ENCODE data around the gene PCK1.

Gene PCK1

DNA sequence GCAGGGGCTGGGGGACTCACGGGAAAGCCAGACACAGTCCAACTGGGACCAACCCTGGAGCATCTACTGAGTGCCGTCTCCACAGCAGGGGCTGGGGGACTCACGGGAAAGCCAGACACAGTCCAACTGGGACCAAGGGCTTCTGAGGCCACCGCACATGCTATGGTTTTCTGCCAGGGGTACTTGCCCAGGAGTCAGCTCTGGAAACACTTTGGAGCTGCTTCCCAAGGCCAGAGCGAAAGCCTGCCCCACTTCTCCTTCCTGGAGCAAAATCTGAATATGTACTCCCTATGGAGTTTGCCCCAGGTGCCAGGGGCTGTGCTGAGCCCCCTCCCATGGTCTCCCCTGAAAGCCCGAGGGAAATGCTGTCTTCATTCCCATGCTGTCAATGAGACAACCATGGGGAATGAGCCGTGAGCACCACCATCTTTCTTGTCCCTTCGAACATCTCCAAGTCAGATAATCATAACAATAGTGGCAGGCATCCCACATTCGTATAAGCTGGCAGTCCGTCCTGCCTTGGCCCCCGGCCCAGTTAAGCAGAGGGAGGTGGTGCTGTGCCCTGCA is 18.5 kb downstream of the PCK1 start:
- peak overlapping the region in 1 of 2 donors; percentile 8 for H3K4me3 ChIP-seq (ENCODE audit: low read length in 2 of 2)
- H3K9ac ChIP-seq (ENCODE audit: low read length in 2 of 2): no peak overlapping the region
- H3K9me3 ChIP-seq (ENCODE audit: control insufficient read depth in 2 of 2, low read length in 2 of 2): no peaks in the 10 kb centered on the region
- H3K4me1 ChIP-seq (ENCODE audit: control insufficient read depth, insufficient read depth, low read length): peaks cover 50% of the 10 kb centered on the region
- H3K27me3 ChIP-seq (ENCODE audit: control insufficient read depth in 1 of 2, insufficient read depth in 2 of 2, low read length in 2 of 2): peaks cover 0 to 2% of the 10 kb centered on the region in 2 donors
- H3K36me3 ChIP-seq (ENCODE audit: control insufficient read depth in 2 of 2, insufficient read depth in 2 of 2, low read length in 2 of 2): no peaks in the 10 kb centered on the region
- peak overlapping the region; percentile 99 for H3K27ac ChIP-seq (ENCODE audit: low read length)

GRCh38 chr20:57579898-57580447 is 19.1 kb downstream of the PCK1 start:
- H3K27me3 ChIP-seq (ENCODE audit: control insufficient read depth in 1 of 2, insufficient read depth in 2 of 2, low read length in 2 of 2): peaks cover 0 to 2% of the 10 kb centered on the region in 2 donors
- no peaks in the 10 kb centered on the region for H3K36me3 ChIP-seq (ENCODE audit: control insufficient read depth in 2 of 2, insufficient read depth in 2 of 2, low read length in 2 of 2)
- H3K27ac ChIP-seq (ENCODE audit: low read length): peak overlapping the region; percentile 99
- H3K4me1 ChIP-seq (ENCODE audit: control insufficient read depth, insufficient read depth, low read length): peaks cover 55% of the 10 kb centered on the region
- H3K4me3 ChIP-seq (ENCODE audit: low read length in 2 of 2): peak overlapping the region; percentile 8 to 9
- H3K9ac ChIP-seq (ENCODE audit: low read length in 2 of 2): peak overlapping the region in 1 of 2 donors; percentile 42
- H3K9me3 ChIP-seq (ENCODE audit: control insufficient read depth in 2 of 2, low read length in 2 of 2): no peaks in the 10 kb centered on the region

GRCh38 chr20:57580478-57581201 is 19.7 kb downstream of the PCK1 start:
- Histone ChIP-seq H3K27me3 (ENCODE audit: control insufficient read depth in 1 of 2, insufficient read depth in 2 of 2, low read length in 2 of 2) (no peaks in the 10 kb centered on the region), H3K27ac (ENCODE audit: low read length) (peak overlapping the region; percentile 99), H3K4me3 (ENCODE audit: low read length in 2 of 2) (peak overlapping the region in 1 of 2 donors; percentile 9), H3K9me3 (ENCODE audit: control insufficient read depth in 2 of 2, low read length in 2 of 2) (no peaks in the 10 kb centered on the region), H3K36me3 (ENCODE audit: control insufficient read depth in 2 of 2, insufficient read depth in 2 of 2, low read length in 2 of 2) (no peaks in the 10 kb centered on the region), H3K9ac (ENCODE audit: low read length in 2 of 2) (peak overlapping the region in 1 of 2 donors; percentile 42), H3K4me1 (ENCODE audit: control insufficient read depth, insufficient read depth, low read length) (peaks cover 62% of the 10 kb centered on the region)

GRCh38 chr20:57581202-57582028 is 20.5 kb downstream of the PCK1 start:
- Histone ChIP-seq H3K27ac (ENCODE audit: low read length) (peak overlapping the region; percentile 99), H3K4me1 (ENCODE audit: control insufficient read depth, insufficient read depth, low read length) (peaks cover 70% of the 10 kb centered on the region), H3K4me3 (ENCODE audit: low read length in 2 of 2) (peak overlapping the region in 1 of 2 donors; percentile 0), H3K9ac (ENCODE audit: low read length in 2 of 2) (peak overlapping the region; percentile 67 to 73), H3K9me3 (ENCODE audit: control insufficient read depth in 2 of 2, low read length in 2 of 2) (no peaks in the 10 kb centered on the region), H3K36me3 (ENCODE audit: control insufficient read depth in 2 of 2, insufficient read depth in 2 of 2, low read length in 2 of 2) (no peaks in the 10 kb centered on the region), H3K27me3 (ENCODE audit: control insufficient read depth in 1 of 2, insufficient read depth in 2 of 2, low read length in 2 of 2) (no peaks in the 10 kb centered on the region)

- Histone ChIP-seq H3K4me3 (ENCODE audit: low read length in 2 of 2) (peak overlapping the region; percentile 8 to 58), H3K9me3 (ENCODE audit: control insufficient read depth in 2 of 2, low read length in 2 of 2) (no peaks in the 10 kb centered on the region), H3K27ac (ENCODE audit: low read length) (peak overlapping the region; percentile 99), H3K9ac (ENCODE audit: low read length in 2 of 2) (peak overlapping the region; percentile 67 to 73), H3K36me3 (ENCODE audit: control insufficient read depth in 2 of 2, insufficient read depth in 2 of 2, low read length in 2 of 2) (no peaks in the 10 kb centered on the region), H3K27me3 (ENCODE audit: control insufficient read depth in 1 of 2, insufficient read depth in 2 of 2, low read length in 2 of 2) (no peaks in the 10 kb centered on the region), H3K4me1 (ENCODE audit: control insufficient read depth, insufficient read depth, low read length) (peaks cover 72% of the 10 kb centered on the region)
These were observed 21.1 kb downstream of the PCK1 start for GRCh38 chr20:57582029-57582378.

GRCh38 chr20:57582432-57583288 is 21.8 kb downstream of the PCK1 start:
- H3K9ac ChIP-seq (ENCODE audit: low read length in 2 of 2): peak overlapping the region; percentile 67 to 76
- peaks cover 72% of the 10 kb centered on the region for H3K4me1 ChIP-seq (ENCODE audit: control insufficient read depth, insufficient read depth, low read length)

DNA sequence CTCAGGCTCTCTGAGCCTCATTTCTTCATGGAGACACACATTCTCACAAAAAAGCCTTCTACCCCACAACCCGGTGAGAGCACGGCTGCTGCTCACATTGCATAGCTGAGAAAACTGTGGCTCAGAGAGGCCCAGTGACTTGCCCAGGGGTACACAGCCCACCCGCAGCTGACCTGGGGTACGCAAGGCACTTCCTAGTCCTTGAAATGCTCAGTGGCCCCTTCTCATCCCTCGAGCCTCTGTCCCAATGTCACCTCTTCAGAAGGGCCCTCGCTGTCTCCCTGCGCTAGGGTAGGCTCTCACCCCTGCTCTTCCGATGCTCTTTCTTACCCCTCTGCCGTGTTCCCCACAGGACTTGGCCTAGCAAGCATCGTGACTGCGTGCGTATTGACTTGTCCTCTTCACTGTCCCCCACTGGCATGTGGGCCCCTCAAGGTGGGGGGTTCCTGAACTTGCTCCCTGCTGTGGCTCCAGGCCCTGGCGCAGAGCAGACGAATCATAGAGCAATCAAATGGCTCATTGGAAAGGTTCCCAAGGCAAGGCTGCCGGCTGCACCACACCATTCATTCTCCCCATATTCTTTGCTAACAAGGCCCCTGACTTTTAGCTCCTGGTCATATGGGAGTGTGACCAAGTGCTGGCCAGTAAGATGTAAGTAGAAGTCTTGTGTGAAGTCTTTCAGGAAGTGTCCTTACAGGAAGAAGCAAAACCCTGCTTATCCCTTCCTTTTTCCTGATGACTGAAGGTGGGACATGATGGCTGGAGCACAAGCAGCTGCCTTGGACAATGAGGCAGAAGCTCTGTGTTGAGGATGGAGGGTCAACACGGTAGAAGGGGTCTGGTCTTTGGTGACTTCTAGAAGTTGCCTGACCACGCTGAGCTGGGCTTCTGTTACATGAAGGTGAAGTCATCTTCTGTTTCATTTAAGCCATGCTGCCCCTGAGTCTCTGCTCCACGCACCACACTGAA is 22.7 kb downstream of the PCK1 start:
- Histone ChIP-seq H3K9ac (ENCODE audit: low read length in 2 of 2) (peak overlapping the region; percentile 67 to 76), H3K4me3 (ENCODE audit: low read length in 2 of 2) (peak overlapping the region; percentile 8 to 58), H3K4me1 (ENCODE audit: control insufficient read depth, insufficient read depth, low read length) (peaks cover 72% of the 10 kb centered on the region), H3K27ac (ENCODE audit: low read length) (peak overlapping the region; percentile 99), H3K36me3 (ENCODE audit: control insufficient read depth in 2 of 2, insufficient read depth in 2 of 2, low read length in 2 of 2) (no peaks in the 10 kb centered on the region), H3K27me3 (ENCODE audit: control insufficient read depth in 1 of 2, insufficient read depth in 2 of 2, low read length in 2 of 2) (no peaks in the 10 kb centered on the region), H3K9me3 (ENCODE audit: control insufficient read depth in 2 of 2, low read length in 2 of 2) (peaks cover 2 to 6% of the 10 kb centered on the region in 2 donors)

More at GRCh38 chr20:57582432-57583288, 21.8 kb downstream of the PCK1 start:
- Histone ChIP-seq H3K27ac (ENCODE audit: low read length) (peak overlapping the region; percentile 99), H3K27me3 (ENCODE audit: control insufficient read depth in 1 of 2, insufficient read depth in 2 of 2, low read length in 2 of 2) (no peaks in the 10 kb centered on the region), H3K4me3 (ENCODE audit: low read length in 2 of 2) (peak overlapping the region; percentile 8 to 58), H3K9me3 (ENCODE audit: control insufficient read depth in 2 of 2, low read length in 2 of 2) (peaks cover 0 to 5% of the 10 kb centered on the region in 2 donors), H3K36me3 (ENCODE audit: control insufficient read depth in 2 of 2, insufficient read depth in 2 of 2, low read length in 2 of 2) (no peaks in the 10 kb centered on the region)

DNA sequence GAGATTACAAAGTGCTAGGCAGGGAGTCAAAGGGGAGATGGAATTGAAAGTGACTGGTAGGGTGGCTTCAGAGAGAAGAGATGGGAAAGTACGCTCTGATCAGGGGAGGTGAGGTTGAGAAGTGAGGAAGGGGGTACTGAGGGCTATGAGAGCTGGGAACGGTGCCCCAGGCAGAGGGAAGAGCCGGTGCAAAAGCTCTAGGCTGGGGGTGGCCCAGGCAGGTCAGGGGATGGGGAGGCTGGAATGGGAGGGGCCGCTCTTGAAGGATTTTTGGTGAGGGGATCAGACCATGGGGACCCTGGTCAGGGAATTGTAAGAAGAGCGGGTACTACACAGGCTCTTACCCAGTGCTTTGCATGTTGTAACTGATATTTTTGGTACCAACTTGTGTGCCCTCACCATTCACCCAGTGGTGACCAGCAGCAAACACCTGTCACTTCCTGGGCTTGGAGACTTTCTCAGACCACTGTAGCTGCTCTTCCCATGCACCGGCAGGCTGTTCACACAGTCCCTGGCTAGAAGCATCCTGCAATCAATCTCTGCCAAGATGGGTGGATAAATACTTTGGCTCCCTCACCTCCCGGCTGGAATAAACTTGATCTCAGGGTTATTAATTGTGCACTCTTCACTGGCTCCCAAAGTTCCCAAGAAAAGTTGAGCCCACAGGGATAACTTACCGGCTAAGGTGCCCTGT is 24.0 kb downstream of the PCK1 start:
- Histone ChIP-seq H3K4me1 (ENCODE audit: control insufficient read depth, insufficient read depth, low read length) (peaks cover 64% of the 10 kb centered on the region), H3K27ac (ENCODE audit: low read length) (peak overlapping the region; percentile 99)

More for the DNA sequence above, 24.0 kb downstream of the PCK1 start:
- peak overlapping the region in 1 of 2 donors; percentile 21 for H3K9ac ChIP-seq (ENCODE audit: low read length in 2 of 2)
- no peaks in the 10 kb centered on the region for H3K36me3 ChIP-seq (ENCODE audit: control insufficient read depth in 2 of 2, insufficient read depth in 2 of 2, low read length in 2 of 2)
- H3K4me3 ChIP-seq (ENCODE audit: low read length in 2 of 2): peak overlapping the region in 1 of 2 donors; percentile 8
- H3K9me3 ChIP-seq (ENCODE audit: control insufficient read depth in 2 of 2, low read length in 2 of 2): peaks cover 2 to 6% of the 10 kb centered on the region in 2 donors
- no peaks in the 10 kb centered on the region for H3K27me3 ChIP-seq (ENCODE audit: control insufficient read depth in 1 of 2, insufficient read depth in 2 of 2, low read length in 2 of 2)

Measured in stomach smooth muscle (tissue), 2 donors.